Superior temporal gyrus (tissue), 1 donor: ENCODE data around the gene ZFTA.
A peak's percentile ranks its signal among the peaks of the same experiment; 100 is the strongest.
"Not testable (repeated sequence)": the region's sequence is repeated elsewhere in the genome, so short reads cannot be mapped to it uniquely, and the experiment has no call there.

ENCODE experiments used
- DNase-seq: peaks from one replicate; pipeline ENCODE4 v3.0.0-alpha.2; 2016; ENCODE audit errors: extremely low spot score

The ZFTA gene

GRCh38 chr11:63768237-63769041, at the start of gene ZFTA:
ZFTA (minus strand) TSS chr11:63768775; CDS start chr11:63768622, 153 bp downstream.
- no peak for DNase-seq

DNA sequence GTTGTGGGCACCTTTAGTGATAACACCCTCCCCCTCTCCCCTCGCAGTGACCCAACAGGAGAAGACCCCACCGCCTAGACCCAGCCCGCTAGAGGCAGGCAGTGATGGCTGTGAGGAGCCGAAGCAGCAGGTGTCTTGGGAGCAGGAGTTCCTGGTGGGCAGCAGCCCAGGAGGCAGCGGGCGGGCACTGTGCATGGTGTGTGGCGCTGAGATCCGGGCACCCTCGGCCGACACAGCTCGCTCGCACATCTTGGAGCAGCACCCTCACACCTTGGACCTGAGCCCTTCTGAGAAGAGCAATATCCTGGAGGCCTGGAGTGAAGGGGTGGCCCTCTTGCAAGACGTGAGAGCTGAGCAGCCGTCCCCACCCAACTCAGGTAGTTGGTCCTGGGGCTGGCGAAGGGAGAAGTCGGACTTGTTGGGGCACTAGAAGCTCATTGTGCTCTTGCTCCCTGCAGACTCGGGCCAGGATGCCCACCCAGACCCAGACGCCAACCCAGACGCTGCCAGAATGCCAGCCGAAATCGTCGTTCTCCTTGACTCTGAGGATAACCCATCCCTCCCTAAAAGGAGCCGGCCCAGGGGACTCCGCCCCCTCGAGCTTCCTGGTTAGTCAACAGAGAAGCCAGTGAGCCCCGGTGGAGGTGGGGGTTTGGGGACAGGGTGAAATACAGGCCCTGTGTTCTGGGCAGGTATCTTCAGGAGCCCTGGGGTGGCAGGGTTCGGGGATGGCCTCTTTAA, 49.4 kb upstream of the ZFTA start:
- no peak for DNase-seq

GRCh38 chr11:63816732-63817131, 48.2 kb upstream of the ZFTA start:
- DNase-seq: no peak

GRCh38 chr11:63816166-63816565, 47.6 kb upstream of the ZFTA start:
- DNase-seq: no peak

GRCh38 chr11:63814383-63814736, 45.8 kb upstream of the ZFTA start:
- peak; percentile 17 for DNase-seq

DNA sequence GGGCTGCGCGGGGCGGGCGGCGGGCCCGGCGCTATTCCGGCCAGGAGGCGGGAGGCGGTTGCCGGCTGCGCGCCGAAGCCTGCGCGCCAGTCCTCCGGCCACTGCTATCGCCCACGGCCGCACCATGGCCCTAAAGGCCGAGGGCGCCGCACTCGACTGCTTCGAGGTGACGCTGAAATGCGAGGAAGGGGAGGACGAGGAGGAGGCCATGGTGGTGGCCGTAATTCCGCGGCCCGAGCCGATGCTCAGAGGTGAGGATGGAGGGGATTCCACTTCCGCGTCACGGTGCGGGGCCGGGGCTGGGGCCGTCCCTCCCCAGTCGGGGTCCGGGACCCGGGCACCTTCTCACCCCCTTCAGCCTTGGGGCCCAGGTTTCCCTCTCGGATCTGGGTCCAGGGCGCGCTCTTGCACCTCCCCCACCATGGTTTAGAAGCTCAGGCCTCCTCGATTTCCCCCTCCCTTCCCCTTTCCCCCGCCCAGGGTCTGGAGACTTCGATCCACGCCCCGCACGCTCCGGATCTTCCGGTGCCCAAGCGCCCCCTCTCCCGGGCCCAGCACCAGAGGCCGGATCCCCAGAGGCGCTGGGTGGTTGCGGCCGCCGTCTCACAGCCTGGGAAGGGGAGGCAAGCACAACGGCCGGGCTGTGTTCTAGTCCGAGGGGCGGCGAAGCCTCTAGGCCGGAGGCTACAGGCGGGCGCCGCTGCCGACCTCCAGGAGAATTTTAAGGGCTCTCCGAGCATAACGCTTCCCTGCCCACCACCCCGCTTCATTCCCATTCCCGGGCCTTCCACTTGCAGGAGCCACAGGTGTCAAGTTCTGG, 45.2 kb upstream of the ZFTA start:
- peak; percentile 26 for DNase-seq

- DNase-seq: peak; percentile 81
Measured at GRCh38 chr11:63813035-63813562, 44.5 kb upstream of the ZFTA start, which contains the start of gene SPINDOC. SPINDOC (plus strand) TSS chr11:63813456; CDS start chr11:63813687, 231 bp downstream.

DNA sequence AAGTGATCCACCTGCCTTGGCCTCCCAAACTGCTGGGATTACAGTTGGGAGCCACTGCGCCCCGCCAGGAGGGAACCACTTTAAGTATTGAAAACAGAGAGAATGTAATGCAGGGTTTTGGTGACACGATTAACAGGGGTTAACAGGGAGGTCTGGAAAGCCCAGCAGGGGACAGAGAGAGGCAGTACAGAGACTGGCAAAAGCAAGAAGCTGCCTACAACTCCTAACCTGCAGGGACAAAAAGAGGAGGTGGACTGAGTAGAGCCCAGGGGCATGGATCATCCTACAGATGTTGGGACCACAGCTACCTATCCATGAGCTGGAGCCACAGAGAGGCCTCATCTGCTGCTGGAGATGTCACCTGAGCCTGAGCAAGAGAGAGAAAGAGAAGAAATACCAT, 42.9 kb upstream of the ZFTA start:
- DNase-seq: no peak

- DNase-seq: not testable (repeated sequence)
Measured at GRCh38 chr11:63810383-63810782, 41.8 kb upstream of the ZFTA start.

DNA sequence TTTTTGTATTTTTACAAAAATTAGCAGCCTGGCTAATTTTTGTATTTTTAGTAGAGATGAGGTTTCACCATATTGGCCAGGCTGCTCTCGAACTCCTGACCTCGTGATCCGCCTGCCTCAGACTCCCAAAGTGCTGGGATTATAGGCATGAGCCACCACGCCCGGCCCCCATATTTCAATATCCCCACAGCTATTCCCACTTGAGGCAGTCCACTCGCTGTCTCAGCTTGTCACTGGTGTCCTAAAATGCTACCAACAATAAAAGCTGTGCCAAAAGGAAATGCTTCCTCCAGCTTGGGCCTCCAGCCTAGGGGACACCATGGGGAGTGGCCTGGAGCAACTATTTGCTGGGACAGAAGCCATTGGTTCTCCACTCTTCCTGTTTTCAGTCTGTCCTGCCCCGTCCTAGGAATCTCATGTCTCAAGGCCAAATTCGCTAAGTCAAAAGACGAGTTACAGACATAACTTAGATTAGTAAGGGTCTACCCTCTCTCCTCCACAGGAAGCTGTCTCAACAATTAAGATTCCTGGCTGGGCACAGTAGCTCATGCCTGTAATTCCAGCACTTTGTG, 37.4 kb upstream of the ZFTA start:
- no peak for DNase-seq

GRCh38 chr11:63804259-63804658, 35.7 kb upstream of the ZFTA start:
- no peak for DNase-seq

GRCh38 chr11:63802637-63803414, 34.3 kb upstream of the ZFTA start:
- no peak for DNase-seq

DNA sequence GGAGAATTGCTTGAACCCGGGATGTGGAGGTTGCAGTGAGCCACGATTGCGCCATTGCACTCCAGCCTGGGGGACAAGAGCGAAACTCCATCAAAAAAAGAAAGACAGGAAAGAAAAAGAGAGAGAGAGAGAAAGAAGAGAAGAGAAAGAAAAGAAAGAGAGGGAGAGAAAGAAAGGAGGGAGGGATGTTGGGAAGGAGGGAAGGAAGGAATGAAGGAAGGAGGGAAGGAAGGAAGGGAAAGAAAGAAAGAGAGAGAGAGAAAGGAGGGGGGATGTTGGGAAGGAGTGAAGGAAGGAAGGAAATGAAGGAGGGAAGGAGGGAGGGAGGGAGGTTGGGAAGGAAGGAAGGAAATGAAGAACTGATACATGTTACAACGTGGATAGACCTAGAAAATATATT, 32.3 kb upstream of the ZFTA start:
- DNase-seq: no peak

DNA sequence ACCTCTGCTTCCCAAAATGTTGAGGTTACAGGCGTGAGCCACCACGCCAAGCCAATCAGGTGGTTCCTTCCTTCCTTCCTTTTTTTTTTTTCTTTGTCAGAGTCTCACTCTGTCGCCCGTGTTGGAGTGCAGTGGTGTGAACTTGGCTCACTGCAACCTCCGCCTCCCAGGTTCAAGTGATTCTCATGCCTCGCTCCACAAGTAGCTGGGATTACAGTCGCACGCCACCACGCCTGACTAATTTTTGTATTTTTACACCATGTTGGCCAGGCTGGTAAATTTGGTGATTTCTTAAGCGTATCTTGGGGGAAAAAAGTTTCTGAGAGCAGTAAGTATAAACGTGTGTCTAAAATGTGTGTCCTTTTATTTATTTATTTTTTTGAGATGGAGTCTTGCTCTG, 26.5 kb upstream of the ZFTA start:
- no peak for DNase-seq

GRCh38 chr11:63793161-63793560, 24.6 kb upstream of the ZFTA start:
- no peak for DNase-seq

DNA sequence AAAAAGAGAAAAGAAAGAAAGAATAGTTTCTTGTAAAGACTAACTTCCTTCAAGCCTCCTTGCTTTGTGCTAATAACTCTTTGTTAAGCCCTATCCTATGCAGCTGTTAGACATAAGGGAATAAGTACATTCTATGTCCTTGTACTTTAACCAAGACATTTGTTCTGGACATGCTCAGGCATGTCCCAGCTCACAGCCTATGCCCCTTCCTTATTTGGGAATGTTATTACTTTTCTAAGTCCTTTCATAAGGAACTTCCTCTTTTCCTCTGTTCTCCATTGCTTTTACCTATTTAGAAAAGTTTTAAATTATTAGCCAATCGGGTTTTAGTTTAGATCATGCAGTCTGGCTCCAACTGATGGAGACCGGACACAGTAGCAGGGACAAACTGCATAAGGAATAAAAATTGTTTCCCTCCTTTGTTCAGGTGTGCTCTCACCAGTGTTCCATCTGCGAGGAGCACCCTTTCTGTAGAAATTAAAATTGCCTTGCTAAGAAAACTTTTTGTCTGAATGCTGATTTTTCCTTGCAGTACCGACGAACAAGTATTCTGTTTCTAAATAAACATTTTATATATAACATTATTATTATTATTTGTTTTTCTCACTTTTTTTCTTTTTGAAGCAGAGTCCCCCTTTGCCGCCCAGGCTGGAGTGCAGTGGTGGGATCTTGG, 23.1 kb upstream of the ZFTA start:
- no peak for DNase-seq

GRCh38 chr11:63785823-63786222, 17.2 kb upstream of the ZFTA start:
- no peak for DNase-seq

DNA sequence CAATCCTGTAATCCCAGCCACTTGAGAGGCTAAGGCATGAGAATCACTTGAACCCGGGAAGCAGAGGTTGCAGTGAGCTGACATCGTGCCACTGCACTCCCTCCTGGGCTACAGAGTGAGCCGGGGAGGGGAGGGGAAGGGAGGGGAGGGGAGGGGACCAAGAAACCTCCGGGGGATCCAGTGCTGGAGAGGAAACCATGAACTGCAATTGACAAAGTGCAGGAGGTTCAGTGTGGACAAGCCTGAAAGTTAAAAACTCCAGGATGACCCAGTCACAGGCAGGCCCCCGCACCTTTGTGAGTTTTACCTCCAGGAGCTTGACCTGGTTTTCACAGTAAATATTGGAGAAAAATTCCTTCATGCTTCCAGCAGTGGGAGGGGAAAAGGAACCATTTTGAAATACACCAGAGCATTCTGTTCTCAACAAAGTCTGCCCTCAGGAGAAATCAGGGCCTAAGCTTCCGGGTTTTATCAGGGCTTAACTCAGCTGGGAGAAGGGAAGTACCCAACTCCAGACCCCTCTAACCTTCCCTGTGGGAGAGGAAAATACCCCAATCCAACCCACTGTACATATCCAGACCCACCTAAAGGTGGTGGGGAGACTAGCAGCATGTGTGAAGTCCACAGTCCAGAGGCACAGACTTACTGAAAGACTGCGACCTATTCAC, 15.5 kb upstream of the ZFTA start:
- DNase-seq: no peak

- DNase-seq: no peak
Measured at GRCh38 chr11:63782749-63783148, 14.2 kb upstream of the ZFTA start.

DNA sequence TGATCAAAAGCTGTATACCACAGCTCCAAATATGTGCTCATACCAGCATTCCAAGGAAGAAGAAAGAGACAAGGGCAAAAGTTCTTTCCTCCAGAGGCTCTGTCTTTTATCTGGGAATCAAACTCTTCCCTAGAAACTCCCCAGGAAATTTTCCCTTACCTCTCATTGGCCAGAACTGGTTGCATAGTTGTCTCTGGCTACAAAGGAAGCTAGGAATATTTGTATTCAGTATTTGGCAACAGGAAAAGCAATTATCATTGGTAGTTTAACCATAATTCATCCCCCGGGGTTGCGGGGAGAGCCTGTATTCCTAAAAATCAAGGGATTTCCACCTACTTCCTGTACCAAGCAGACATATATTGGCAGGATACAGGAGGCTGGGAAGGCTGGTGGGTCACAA, 10.5 kb upstream of the ZFTA start:
- no peak for DNase-seq
